NCI-H345 treated with DMSO at 0.1 percent for 48 hours (cell line): ENCODE data around the gene PANX2.
"Not testable (repeated sequence)": the region's sequence is repeated elsewhere in the genome, so short reads cannot be mapped to it uniquely, and the experiment has no call there.

Experiments
- DNase-seq: peaks from one replicate; lab custom pipeline; 2025; ENCODE audit not compliant: unreplicated experiment; lab: John Stamatoyannopoulos, UW

Gene PANX2

GRCh38 chr22:50147258-50148165 lies 23.0 kb upstream of the PANX2 start:
- not testable (repeated sequence) for DNase-seq

- no peak for DNase-seq
Observed at GRCh38 chr22:50148166-50148500, 22.4 kb upstream of the PANX2 start.

GRCh38 chr22:50148991-50149721 lies 21.4 kb upstream of the PANX2 start:
- DNase-seq: no peak

GRCh38 chr22:50150161-50151129 lies 20.1 kb upstream of the PANX2 start:
- no peak for DNase-seq

- DNase-seq: no peak
Observed at GRCh38 chr22:50151571-50152537, 18.7 kb upstream of the PANX2 start.

- no peak for DNase-seq
Observed at GRCh38 chr22:50153056-50153755, 17.3 kb upstream of the PANX2 start.

- no peak for DNase-seq
Observed at GRCh38 chr22:50153756-50154140, 16.8 kb upstream of the PANX2 start.

- no peak for DNase-seq
Observed at GRCh38 chr22:50157709-50158375, 12.7 kb upstream of the PANX2 start.

- DNase-seq: no peak
Observed at GRCh38 chr22:50160947-50161346, 9.6 kb upstream of the PANX2 start.

GRCh38 chr22:50161508-50162390 lies 8.8 kb upstream of the PANX2 start:
- DNase-seq: no peak

- no peak for DNase-seq
Observed at GRCh38 chr22:50162391-50162956, 8.1 kb upstream of the PANX2 start.

GRCh38 chr22:50165436-50166123 lies 5.0 kb upstream of the PANX2 start:
- no peak for DNase-seq

- DNase-seq: no peak
Observed at GRCh38 chr22:50167689-50168489, 2.6 kb upstream of the PANX2 start.

- not testable (repeated sequence) for DNase-seq
Observed at GRCh38 chr22:50168490-50169180, 1.9 kb upstream of the PANX2 start.

- no peak for DNase-seq
Observed at GRCh38 chr22:50169181-50169759, 1.3 kb upstream of the PANX2 start.
